Measurements from ENCODE around the gene IL18. TPM values are rescaled to one million over a fixed set of nuclear protein-coding genes. Genes with fewer than 3 reads are reported as not detected.

IL18 gene
- total RNA-seq (10 to 100 TPM in 1 of 6 donors, 1 to 10 TPM in 4, under 1 TPM in 1; 0.83 to 12.1 (median 4.5) TPM), polyA plus RNA-seq (1 to 10 TPM; 9.1 to 9.8 TPM)

GRCh38 chr11:112163875-112164685 lies at the start of gene IL18:
Gene IL18, minus strand, starts transcription at chr11:112164094. Its CDS starts 9,041 bp downstream, at chr11:112155053.
- Histone ChIP-seq H3K9me3 (no peaks in the 10 kb centered on the region), H3K27me3 (no peaks in the 10 kb centered on the region), H3K36me3 (no peaks in the 10 kb centered on the region), H3K4me3 (peak within 1 kb of the TSS in 2 of 4 donors; percentile 12 to 25), H3K4me1 (peaks cover 0 to 13% (median 0%) of the 10 kb centered on the region in 3 donors), H3K27ac (peak within 1 kb of the TSS in 2 of 4 donors; percentile 23 to 24)
- no peak for TF ChIP-seq CTCF (IDR thresholded peaks at IDR 0.05)
- peak; percentile 28 to 64 (median 58) for DNase-seq
- intact Hi-C loops (cut with DNase I) = no loop called here
- 46 to 68% methylated on average over 12 of the region's 12 CpGs for WGBS, 2 donors
- peak; percentile 60 to 95 (median 89) for ATAC-seq
- no peak for FAIRE-seq

- Histone ChIP-seq H3K36me3 (no peaks in the 10 kb centered on the region), H3K9me3 (no peaks in the 10 kb centered on the region), H3K4me3 (no peak overlapping the region), H3K27me3 (no peaks in the 10 kb centered on the region), H3K27ac (no peak overlapping the region), H3K4me1 (no peaks in the 10 kb centered on the region)
- FAIRE-seq = no peak
- no peak for DNase-seq
- peak in 2 of 4 donors; percentile 36 to 42 for ATAC-seq
- TF ChIP-seq CTCF (IDR thresholded peaks at IDR 0.05) = no peak
- intact Hi-C loops (cut with DNase I) = no loop called here
Measured at GRCh38 chr11:112212710-112213109, 48.8 kb upstream of the IL18 start.

GRCh38 chr11:112212290-112212689 lies 48.4 kb upstream of the IL18 start:
- no peaks in the 10 kb centered on the region for H3K9me3 ChIP-seq
- FAIRE-seq = no peak
- no peak for DNase-seq
- H3K36me3 ChIP-seq = no peaks in the 10 kb centered on the region
- intact Hi-C loops (cut with DNase I) = no loop called here
- no peaks in the 10 kb centered on the region for H3K4me1 ChIP-seq
- H3K4me3 ChIP-seq = no peak overlapping the region
- no peak for TF ChIP-seq CTCF (IDR thresholded peaks at IDR 0.05)
- ATAC-seq = no peak
- WGBS, 2 donors = 87 to 88% methylated on average over 3 of the region's 3 CpGs
- no peaks in the 10 kb centered on the region for H3K27me3 ChIP-seq
- no peak overlapping the region for H3K27ac ChIP-seq

GRCh38 chr11:112211536-112211935 lies 47.6 kb upstream of the IL18 start:
- Histone ChIP-seq H3K27ac (no peak overlapping the region), H3K27me3 (no peaks in the 10 kb centered on the region), H3K4me1 (no peaks in the 10 kb centered on the region), H3K4me3 (no peak overlapping the region), H3K9me3 (no peaks in the 10 kb centered on the region), H3K36me3 (no peaks in the 10 kb centered on the region)
- ATAC-seq = no peak
- intact Hi-C loops (cut with DNase I) = no loop called here
- FAIRE-seq = no peak
- DNase-seq = no peak
- WGBS, 2 donors = 43 to 54% methylated on average over 2 of the region's 2 CpGs
- no peak for TF ChIP-seq CTCF (IDR thresholded peaks at IDR 0.05)

GRCh38 chr11:112210890-112211289 lies 47.0 kb upstream of the IL18 start:
- Histone ChIP-seq H3K4me3 (no peak overlapping the region), H3K9me3 (no peaks in the 10 kb centered on the region), H3K27ac (no peak overlapping the region), H3K36me3 (no peaks in the 10 kb centered on the region), H3K27me3 (no peaks in the 10 kb centered on the region), H3K4me1 (no peaks in the 10 kb centered on the region)
- DNase-seq (no peak), FAIRE-seq (no peak), ATAC-seq (no peak)
- intact Hi-C loops (cut with DNase I) = no loop called here
- no peak for TF ChIP-seq CTCF (IDR thresholded peaks at IDR 0.05)
- WGBS, 2 donors = 54 to 63% methylated on average over 1 of the region's 1 CpG
